IPS-NIHi11 (cell line): ENCODE measurements around the gene PBX1.
A peak's percentile ranks its signal among the peaks of the same experiment; 100 is the strongest.

Experiments used
- DNase-seq: peaks from one replicate; pipeline ENCODE4 v3.0.0; 2012; ENCODE audit warnings: mixed read lengths, low spot score

The PBX1 gene

GRCh38 chr1:164670026-164670425 is 111.0 kb downstream of the PBX1 start:
- DNase-seq = no peak

DNA sequence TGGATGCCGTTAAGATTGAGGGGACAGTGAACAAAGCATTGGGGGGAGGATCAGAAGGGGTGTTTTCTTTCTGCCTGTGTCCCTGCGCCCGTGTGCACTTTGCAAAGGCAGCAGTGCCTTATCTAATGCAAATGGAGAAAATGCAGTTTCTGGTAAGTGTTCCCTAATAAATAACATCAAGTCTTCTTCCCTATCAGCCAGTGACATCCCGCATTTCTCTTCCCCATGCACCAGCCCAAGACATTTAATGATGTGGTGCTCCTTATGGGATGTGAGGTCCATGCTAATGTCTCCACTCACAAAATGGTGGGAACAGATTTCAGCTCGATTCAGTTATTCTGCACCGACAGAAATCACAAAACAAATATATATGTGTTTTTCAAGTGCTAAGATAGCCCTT is 111.8 kb downstream of the PBX1 start:
- DNase-seq = no peak

DNA sequence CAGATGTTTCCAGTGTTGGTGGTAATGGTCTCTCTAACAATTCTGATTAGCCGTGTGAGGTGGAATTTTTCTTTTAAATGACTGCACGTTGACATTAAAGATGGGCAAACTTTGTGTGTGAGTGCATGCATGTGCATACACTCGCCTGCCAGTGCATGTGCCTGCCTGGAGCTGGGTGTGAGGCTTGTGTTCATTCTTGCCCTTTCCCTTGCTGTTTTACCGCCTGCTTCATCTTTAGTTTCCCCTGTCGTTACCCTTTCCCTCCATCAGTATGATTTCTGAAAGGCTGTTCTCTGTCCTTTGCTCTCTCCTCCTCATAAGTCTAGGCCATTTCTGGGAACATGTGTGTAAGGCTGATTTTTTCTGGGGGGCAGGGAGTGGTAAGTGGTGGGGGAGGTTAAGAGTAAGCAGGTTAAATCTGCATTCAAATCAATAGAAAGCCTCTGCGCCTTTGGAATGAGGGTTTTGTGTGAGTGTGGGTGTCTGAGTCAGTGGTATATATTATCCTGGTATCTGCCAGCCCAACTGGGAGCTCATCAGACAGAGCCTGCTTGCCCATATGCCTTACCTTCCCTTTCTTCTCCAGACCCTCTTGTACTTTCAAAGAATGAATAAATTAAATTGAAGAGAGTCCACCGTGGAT is 112.5 kb downstream of the PBX1 start:
- DNase-seq = no peak

- DNase-seq = no peak
These were observed 113.1 kb downstream of the PBX1 start for GRCh38 chr1:164671966-164672571.

DNA sequence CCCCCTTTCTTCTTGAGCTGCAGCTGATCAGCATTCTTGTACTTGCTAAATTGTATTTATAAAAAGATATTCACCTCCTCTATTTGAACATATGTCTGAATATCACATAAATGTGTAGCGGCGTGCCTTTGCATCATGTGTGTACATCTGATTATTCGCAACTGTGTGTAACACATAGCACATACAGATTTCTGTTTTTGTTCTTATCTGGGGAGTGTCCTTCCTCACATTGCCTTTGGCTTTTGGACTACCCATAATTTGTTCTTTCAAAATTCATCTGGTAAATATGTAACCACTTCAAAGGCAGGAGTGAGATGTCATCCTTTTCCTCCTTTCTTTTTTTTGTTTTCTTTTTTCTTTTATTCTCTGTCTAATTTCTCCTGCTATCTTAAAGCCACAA is 113.6 kb downstream of the PBX1 start:
- no peak for DNase-seq

DNA sequence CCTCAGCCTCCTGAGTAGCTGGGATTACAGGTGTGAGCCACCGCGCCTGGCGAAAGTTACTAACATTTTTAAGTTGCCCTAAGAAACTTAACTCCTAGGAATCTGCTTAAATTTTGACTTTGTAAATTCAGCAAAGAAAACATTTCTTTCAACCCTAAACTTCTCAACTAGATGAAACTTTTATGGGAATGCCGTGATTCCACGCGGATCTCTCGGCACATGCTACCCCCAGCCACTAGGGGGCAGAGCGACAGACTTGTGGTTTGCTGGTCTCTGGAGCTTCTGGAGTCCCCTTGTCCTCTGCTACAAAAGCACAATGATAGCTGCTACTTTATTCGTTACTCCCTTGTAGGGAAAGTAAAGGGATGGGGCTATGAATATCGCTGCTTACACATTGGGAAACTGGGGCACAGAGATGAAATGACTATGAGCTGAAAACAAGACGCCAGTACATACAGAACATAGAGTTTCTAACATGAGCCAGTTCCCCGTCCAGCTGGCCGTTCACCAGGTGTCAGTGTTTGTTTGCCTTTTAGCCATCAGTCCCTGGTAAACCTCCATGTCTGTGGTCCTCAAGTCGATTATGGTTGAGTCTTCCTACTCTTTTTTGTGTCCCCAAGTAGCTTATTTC is 114.7 kb downstream of the PBX1 start:
- DNase-seq = peak; percentile 77

- DNase-seq = no peak
These were observed 116.4 kb downstream of the PBX1 start for GRCh38 chr1:164675342-164675904.

- DNase-seq = no peak
These were observed 119.2 kb downstream of the PBX1 start for GRCh38 chr1:164678136-164678700.

DNA sequence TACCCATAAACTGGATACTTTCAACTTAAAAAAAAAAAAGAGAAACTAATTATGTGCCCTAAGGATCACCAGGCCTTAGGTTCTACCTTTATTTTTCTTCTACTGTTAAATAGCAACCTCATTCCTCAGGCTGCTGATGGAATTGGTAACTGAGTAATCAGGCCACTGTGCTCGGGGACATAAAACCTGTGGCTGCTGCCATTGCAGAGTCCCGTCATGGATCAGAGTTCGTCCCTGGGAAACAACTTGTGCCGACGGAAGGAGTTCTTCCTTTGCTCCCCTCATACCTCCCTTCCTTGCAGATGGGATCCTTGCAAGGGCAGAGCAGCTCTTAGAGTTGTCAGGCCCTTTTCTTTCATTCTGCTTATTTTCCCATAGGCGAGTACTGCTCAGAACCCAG is 123.6 kb downstream of the PBX1 start:
- DNase-seq = no peak

GRCh38 chr1:164683235-164683634 is 124.3 kb downstream of the PBX1 start:
- DNase-seq = no peak

GRCh38 chr1:164685266-164686035 is 126.5 kb downstream of the PBX1 start:
- DNase-seq = no peak

DNA sequence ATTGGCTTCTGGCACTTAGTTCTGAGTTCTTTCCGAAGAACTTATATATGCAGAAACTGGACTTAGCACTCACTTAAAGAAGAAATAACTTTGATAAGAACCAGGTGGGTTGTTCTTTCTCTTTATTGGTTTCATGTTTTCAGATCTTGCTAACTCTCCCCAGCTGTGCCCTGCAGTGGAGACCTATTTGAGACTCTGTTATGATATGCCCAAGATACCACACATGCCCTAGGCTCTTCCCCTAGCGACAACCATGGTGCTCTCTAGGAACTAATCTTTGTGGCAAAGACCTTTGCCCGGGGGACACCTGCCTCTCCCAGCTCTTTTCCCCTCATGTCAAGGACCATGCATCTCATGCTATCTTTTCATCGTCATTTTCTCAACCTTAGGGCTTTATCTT is 128.8 kb downstream of the PBX1 start:
- DNase-seq = no peak

- DNase-seq = no peak
These were observed 129.8 kb downstream of the PBX1 start for GRCh38 chr1:164688791-164689190.

GRCh38 chr1:164689672-164690511 is 130.9 kb downstream of the PBX1 start:
- DNase-seq = peak; percentile 26

- no peak for DNase-seq
These were observed 133.4 kb downstream of the PBX1 start for GRCh38 chr1:164692420-164692819.

DNA sequence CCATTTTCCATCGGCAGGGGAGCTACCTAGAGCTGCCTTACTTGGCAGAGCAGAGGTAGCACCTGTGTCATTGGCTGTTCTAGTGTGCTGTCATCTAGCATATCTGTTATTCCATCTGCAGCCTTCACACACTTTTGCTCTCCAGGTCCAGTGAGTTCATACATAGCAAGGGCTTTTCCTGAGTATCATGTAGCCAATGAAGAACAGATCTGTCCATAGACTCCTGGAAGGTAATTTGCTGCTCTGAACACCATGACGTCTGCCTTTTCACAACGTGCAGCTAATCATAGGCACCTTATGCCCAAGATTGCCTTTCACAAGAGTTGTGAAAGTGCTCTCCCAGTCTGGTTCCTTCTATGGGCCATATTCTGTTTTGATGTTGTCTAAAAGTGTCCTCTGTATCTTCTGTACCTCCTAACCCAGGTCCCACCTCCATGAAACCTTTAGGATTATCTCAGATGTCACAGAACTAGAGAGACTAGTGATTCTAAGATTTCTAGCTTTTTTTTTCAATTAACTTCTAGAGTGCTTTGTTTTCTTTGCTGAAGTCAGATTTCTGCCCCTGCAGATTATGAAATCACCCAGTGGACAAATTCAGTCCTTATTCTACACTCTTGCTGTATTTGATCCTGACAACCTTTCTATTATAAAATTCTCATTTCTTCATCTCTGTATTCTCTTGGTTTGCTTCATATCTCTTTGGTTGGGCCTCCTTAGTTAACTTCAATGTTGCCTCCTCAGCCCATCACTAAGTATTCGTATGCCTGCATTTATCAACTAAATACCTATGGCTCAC is 134.8 kb downstream of the PBX1 start:
- DNase-seq = no peak

DNA sequence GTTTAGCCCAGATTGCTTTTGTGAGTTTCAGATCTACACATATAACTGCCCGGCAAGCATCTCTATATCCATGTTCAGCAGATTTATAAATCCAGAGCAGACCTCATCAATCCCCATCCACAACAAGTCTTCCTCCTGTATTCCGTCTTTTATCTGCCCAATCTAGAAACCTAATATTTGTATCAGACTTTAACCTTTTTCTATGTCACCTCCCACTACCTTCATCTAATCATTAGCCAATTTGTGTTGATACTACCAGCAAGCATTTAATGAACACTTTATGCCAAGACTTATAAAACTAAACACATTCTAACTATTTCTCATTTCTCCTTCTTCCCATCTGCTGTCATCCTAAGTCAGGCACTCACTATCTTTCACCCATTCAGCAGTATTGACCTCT is 135.5 kb downstream of the PBX1 start:
- DNase-seq = no peak

GRCh38 chr1:164695956-164696665 is 137.1 kb downstream of the PBX1 start:
- DNase-seq = no peak

DNA sequence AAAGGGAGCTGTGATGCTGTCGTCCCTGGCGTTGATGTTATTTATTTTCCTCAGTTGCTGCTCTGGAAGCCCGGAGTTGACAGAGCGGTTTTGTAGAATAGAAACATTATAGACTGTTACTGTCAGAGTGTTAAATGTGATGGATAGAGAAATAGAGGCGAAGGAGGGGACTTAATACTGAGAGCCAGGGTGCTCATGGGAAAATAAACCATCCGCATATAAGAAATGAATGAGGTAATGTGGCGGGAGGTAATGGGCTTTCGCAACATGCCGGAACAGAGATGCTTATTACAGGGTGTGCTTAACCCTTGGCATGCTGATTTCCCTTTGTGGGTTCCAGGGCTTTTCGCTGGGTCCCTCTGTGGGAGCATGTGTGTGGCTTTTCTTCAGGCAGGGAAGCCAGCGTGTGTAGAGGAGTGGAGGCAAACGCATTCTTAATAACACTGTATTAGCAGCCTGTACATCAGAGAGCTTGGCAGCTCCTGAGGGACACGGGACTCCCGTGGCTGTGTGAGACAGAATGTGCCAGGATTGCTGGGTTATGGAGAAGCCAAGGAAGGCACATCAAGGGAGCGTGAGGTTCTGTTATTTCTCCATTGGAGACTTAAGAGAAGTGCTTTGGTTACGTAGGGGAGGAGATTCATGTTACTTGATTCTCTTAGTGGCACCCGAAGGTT is 141.0 kb downstream of the PBX1 start:
- DNase-seq = no peak
